CD4-positive, alpha-beta T cell treated with Interleukin-4 for 4 hours (primary cell): Measurements from ENCODE around the gene KRTAP2-4.
"Not testable (repeated sequence)": the region's sequence is repeated elsewhere in the genome, so short reads cannot be mapped to it uniquely, and the experiment has no call there.

Experiments
- DNase-seq: peaks from one replicate; pipeline ENCODE4 v3.0.0-alpha.2; 2020

KRTAP2-4 gene

DNA sequence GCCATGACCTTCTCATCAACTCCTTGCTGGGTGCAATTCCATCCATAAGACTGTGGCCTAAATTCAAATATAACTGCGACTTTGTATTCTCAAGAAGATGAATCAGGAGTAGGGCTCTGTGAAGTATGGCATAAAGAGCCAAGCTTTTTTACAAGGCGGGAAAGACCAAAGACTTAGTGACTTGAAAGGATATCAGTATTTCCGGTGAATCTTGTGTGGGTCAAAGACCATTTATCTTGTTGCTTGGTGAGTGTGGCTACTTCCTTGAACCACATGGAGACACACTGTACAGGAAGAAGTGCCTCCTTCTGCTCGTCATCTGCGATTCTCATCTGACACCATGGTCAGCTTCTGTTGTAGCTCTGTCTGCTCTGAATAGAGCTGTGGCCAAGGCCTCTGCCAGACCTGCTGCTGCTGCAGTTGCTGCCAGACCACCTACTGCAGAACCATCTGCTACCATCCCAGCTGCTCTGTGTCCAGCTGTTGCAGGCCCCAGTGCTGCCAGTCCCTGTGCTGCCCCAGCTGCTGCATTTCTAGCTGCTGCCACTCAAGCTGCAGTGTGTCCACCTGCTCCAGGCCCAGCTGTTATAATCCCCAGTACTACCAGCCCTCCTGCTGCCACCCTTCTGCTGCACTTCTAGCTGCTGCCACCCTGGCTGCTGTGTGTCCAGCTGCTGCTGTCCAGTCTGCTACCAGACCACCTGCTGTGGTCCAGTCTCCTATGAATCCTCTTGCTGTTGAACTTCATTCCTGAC, 6.1 kb upstream of the KRTAP2-4 start:
- no peak for DNase-seq

DNA sequence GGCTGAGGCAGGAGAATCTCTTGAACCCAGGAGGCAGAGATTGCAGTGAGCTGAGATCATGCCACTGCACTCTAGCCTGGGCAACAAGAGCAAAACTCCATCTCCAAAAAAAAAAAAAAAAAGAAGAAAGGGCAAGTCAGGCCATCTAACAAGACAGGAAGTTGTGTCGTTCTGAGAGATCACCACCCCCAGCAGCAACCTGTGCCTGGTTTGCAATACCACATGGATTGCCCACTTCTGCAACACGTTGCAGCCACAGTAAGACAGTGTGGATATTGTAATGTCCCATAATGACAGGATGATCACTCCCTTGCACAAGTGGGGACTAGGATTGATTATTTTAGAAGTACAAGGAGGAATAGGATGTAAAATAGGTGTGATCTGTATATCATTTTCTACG, 3.4 kb upstream of the KRTAP2-4 start:
- no peak for DNase-seq

DNA sequence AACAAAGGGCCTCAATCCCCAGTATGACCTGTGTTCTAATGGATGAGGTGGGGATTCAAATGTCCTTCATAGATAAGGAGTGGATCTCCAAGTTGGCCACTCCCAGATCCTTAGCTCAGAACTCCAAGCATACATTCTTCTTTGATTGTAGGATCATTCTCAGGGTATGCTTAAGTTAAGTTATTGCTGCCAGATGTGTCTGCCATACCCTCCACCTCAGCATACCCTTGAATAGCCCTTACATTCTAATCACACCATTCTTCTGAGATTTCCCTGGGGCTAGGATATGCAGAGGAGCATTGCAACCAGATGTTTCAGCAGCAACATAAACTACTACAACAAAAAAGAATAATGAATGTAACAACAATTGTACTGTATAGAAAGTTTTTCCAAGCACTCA, 1.6 kb upstream of the KRTAP2-4 start:
- no peak for DNase-seq

DNA sequence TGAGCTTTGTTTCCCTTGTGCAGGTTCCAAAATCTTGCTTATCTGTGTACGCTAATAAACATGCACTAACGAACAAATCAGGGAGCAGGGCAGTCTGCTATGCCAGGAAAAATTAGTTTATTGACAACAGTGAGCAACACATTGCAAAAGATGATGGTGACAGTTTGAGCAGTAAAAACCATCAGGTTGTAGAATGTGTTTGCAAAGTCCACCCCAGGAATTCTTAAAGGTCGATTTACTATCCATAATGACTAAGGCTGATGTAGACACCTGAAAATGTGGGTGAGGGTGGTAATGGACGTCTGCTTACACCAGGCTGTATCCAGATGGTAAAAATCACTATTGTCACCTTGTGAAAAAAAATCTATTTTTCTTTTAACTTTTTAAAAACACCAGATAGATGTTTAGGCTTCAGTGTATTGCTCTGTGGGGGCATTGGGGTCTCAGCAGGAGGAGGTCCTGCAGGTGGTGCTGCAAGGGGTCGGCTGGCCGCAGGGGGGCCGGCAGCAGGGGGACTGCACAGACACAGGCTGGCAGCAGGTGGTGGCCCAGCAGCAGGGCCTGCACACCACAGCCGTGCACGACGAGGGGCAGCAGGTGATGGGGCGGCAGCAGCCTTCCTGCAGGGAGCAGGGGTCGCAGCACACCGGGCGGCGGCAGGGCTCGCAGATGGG, 526 bp downstream of the KRTAP2-4 start:
- DNase-seq = not testable (repeated sequence)

DNA sequence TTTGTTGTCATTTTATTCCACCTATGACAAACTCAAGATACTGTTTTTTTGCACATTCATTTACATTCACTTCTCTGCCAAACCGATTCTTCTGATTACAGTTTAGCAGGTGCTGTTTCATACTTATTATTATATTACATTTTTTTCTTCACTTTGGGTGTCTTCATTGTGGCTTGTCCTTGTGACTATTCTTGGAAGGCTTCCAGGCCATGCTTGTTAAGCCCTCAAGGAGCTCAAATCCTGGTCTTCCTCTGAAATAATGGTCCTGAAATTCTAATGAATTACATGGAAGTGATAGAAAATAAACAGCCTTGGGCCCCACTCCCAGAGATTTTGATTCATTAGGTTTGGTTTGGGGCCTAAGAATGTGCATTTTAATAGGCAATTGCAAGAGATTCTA, 1.4 kb downstream of the KRTAP2-4 start:
- DNase-seq = no peak

DNA sequence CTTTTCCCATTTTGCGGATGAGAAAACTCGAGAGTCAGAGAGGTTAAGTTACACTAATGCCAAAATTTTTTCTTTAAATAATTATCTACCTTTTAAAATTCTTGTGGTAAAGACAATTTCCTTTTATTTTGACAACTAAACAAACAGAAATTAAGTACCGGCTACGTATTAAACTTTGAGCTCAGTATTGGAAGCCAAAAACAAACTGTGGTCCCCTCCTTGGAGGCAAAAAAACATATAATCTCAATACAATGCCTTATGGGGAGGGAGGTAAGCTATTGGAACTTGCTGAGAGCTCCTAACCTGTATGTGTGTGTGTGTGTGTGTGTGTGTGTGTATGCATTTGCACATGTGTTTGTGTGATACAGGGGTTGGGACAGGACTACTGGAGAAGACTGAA, 2.2 kb downstream of the KRTAP2-4 start:
- DNase-seq = no peak

DNA sequence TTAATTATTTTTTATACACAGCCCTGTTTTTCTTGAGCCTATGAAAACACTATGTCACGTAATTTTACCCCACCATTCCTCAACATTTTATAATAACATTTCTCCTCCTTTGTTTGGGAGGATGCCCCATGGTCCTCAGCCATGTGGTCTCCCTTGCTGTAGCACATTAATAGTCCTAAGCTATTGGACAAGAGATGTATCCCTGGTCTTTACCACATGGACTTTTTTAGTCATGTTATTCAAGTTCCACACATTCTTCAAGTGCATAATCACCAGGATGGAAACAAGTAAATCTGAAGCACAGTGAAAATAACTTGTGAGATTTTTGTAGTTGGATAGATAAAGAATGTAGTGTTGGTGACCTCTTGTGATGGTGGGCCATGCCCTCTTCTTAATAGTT, 3.7 kb downstream of the KRTAP2-4 start:
- DNase-seq = no peak

DNA sequence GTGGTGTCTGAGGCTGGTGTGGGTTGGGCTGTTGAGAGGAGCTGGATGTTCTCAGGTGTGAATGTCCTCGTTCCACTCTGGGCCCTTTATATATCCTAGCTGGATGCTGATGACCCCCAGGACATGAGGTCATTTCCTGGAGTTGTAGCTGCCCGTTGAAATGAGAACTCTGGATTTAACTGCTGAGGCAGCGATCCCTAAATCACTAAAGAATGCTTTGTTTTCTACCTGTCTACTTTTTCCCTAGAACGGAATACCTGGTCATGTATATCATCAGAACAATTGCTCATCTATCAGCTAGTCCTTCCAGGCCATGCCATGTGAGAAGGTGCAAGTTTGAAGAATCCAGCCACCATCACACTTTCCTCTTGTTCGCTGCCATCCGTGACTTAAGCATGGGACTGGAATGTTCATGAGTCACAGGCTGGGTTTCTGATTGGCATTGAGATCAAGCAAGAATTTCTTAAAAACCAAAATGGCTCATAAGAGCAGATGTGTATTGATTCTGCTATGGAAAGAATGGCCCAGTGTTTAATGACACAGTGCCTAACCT, 5.6 kb downstream of the KRTAP2-4 start, which contains the start of gene KRTAP2-3:
TSS of gene KRTAP2-3 (minus strand) at position 63 of the 553 bp plus-strand sequence. CDS start 64 bp downstream, outside the sequence.
- no peak for DNase-seq

DNA sequence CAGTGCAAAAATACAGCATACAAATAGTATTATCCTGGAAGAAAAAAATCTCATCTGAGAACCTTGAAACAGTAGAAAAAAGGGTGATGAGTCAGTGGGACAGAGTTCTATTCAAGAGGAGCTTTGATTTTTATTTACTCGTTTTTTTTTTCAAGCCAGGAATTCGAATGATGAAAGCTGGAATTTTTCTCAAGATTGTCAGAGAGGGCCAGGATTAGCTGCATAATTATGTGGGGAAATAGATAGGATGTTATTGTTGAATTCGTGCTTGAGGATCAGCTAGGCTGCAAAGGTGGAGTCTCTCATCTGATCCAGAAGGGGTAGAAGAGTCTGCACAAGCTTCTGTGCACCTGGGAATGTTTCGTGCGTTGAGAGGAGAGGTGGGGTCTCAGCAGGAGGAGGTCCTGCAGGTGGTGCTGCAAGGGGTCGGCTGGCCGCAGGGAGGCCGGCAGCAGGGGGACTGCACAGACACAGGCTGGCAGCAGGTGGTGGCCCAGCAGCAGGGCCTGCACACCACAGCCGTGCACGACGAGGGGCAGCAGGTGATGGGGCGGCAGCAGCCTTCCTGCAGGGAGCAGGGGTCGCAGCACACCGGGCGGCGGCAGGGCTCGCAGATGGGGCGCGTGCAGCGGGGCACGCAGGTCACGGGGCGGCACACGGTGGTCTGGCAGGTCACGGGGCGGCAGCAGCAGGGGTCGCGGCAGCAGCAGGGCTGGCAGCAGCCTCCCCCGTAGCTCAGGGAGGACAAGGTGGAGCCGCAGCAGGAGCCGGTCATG, 6.2 kb downstream of the KRTAP2-4 start:
- not testable (repeated sequence) for DNase-seq

DNA sequence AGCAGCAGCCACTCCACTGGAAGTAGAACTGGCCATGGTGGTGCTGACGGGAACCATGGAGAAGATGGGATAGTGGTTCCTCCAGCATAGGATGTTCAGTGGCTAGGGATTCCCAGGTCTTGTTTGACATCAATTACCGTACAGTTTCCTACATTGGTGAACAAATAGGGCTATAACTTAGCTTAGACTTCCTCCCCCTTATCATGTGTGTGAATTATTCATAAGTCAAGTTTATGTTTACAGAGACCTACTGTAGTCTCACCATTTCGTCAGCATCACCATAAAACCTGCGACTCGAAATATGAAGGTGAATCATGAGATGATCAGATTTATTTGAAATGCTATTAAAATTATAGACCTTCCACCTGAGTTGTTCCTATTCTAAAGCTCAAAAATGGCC, 6.9 kb downstream of the KRTAP2-4 start:
- DNase-seq = no peak

DNA sequence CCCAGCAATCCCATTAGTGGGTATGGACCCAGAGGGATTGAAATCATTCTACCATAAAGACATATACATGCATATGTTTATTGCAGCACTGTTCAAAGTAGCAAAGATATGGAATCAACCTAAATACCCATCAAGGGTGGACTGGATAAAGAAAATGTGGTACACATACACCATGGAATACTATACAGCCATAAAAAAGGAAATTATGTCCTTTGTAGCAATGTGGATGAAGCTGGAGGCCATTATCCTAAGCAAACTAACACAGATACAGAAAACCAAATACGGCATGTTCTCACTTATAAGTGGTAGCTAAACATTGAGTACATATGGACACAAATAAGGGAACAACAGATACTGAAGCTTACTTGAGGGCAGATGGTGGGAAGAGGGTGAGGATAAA, 8.1 kb downstream of the KRTAP2-4 start:
- DNase-seq = no peak

DNA sequence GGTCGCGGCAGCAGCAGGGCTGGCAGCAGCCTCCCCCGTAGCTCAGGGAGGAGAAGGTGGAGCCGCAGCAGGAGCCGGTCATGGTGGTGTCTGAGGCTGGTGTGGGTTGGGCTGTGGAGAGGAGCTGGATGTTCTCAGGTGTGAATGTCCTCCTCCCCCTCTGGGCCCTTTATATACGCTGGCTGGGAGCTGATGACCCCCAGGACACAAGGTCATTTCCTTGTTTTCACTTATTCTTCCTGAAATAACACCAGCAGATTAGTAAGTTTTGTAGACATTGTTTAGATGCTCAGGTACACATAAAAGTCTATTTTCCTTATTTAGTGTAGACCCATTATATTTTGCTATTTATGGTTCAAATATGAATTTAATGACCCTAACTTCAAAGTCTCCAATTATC, 10.5 kb downstream of the KRTAP2-4 start, which contains the start of gene KRTAP2-2:
TSS of gene KRTAP2-2 (minus strand) at position 101 of the 400 bp plus-strand sequence. CDS start at position 82, 19 bp downstream.
- not testable (repeated sequence) for DNase-seq

DNA sequence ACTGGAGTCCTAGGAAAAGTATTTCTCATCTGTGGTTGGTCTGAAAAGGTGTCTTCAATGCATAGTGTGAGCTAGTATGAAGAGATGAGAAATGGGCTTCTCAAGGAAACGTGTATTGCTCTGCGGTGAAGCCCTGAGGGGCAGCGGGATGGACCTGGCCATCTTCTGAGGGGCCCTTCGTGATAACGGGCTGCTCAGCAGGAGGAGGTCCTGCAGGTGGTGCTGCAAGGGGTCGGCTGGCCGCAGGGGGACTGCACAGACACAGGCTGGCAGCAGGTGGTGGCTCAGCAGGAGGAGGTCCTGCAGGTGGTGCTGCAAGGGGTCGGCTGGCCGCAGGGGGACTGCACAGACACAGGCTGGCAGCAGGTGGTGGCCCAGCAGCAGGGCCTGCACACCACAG, 11.1 kb downstream of the KRTAP2-4 start:
- not testable (repeated sequence) for DNase-seq

DNA sequence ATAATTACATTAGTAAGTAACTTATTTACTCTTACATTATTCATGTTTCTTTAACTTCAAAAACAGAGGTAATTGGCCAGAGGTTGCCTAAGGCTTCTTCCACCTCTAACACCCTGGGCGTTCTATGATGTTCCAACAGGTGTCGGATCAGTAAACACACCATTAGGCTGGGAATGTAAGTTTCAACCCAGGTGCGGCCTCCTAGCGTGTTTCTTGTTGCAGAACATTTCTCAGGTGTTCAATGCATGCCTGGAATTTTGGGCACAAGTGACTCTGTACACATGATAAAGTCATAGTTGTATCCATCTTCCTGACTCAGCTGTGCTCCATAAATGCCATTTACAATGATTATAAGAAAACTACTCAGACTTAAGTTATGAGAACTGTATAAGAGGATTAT, 11.7 kb downstream of the KRTAP2-4 start:
- DNase-seq = no peak

DNA sequence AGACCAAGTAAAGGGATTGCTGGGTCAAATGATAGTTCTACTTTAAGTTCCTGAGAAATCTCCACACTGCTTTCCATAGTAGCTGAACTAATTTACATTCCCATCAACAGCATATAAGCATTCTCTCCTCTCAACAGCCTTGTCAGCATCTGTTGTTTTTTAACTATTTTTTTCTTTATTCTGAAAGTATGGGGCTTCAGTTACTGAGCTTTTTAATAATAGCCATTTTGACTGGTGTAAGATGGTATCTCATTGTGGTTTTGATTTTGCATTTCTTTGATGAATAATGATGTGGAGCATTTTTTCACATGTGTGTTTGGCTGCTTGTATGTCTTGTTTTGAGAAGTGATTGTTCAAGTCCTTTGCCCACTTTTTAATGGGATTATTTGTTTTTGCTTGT, 13.1 kb downstream of the KRTAP2-4 start:
- DNase-seq = no peak

DNA sequence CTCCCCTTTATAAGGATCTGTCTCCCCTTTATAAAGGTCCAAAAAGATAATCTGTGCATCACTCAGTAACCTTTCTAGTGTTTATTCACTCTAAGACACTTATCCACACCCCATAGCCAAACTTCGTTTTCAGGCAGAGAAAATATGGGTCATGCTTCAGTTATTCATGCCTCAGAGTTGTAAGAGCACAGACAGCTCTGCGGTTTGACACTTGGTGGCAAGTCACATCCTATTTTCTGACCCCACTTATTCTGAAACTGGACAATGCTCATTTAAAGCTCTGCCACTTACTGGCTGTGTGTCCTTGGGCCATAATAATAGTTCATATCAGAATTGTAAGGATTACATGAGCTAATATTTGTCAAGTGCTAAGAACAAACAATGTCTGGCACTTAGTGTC, 16.6 kb downstream of the KRTAP2-4 start:
- no peak for DNase-seq

DNA sequence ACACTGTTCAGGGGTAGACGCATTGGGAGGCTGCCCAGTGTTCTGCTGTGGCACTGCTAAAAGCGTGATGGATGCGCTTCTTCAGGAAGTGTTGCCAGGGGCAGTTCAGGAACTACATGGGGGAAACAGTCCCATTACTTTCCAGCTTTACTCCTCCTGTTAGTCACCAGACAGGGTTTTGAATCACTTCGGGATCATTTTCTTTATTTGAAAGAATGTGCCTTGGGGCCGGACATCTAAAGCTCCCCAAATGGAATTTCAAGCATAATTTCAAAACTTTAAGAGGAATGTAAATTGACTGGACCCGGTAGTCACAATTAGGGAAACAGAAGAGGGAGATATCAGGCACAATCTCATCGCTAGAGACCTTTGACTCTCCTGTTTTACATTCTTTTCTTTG, 17.2 kb downstream of the KRTAP2-4 start:
- no peak for DNase-seq

DNA sequence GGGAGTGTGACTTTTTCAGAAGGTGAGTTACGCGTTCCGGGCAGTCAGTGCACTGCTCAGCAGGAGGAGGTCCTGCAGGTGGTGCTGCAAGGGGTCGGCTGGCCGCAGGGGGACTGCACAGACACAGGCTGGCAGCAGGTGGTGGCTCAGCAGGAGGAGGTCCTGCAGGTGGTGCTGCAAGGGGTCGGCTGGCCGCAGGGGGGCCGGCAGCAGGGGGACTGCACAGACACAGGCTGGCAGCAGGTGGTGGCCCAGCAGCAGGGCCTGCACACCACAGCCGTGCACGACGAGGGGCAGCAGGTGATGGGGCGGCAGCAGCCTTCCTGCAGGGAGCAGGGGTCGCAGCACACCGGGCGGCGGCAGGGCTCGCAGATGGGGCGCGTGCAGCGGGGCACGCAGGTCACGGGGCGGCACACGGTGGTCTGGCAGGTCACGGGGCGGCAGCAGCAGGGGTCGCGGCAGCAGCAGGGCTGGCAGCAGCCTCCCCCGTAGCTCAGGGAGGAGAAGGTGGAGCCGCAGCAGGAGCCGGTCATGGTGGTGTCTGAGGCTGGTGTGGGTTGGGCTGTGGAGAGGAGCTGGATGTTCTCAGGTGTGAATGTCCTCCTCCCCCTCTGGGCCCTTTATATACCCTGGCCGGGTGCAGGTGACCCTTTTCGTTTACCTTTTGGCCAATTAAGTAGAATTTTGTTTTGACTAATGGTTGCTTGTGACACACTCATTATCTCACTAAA, 18.8 kb downstream of the KRTAP2-4 start, which contains the start of gene KRTAP2-1:
TSS of gene KRTAP2-1 (minus strand) at position 582 of the 731 bp plus-strand sequence. CDS start at position 533, 49 bp downstream.
- DNase-seq = not testable (repeated sequence)

DNA sequence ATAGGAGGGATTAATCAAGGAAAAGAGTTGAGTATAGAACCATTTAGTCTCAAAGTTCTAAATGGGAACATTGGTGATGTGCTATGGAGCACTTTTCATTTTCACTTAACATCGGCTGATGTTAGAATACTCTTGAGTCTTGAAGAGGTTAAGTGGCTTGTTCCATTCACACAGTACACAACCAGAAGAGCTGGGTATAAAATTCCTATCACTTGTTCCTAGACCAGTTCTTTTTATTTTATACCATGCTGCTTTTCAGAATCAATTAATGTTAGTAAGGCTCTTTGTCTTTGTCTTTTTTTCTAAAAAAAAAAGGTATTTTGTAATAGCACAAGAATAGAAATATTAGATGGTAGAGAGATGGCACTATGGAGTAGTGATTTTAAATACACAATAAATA, 22.7 kb downstream of the KRTAP2-4 start:
- DNase-seq = no peak

DNA sequence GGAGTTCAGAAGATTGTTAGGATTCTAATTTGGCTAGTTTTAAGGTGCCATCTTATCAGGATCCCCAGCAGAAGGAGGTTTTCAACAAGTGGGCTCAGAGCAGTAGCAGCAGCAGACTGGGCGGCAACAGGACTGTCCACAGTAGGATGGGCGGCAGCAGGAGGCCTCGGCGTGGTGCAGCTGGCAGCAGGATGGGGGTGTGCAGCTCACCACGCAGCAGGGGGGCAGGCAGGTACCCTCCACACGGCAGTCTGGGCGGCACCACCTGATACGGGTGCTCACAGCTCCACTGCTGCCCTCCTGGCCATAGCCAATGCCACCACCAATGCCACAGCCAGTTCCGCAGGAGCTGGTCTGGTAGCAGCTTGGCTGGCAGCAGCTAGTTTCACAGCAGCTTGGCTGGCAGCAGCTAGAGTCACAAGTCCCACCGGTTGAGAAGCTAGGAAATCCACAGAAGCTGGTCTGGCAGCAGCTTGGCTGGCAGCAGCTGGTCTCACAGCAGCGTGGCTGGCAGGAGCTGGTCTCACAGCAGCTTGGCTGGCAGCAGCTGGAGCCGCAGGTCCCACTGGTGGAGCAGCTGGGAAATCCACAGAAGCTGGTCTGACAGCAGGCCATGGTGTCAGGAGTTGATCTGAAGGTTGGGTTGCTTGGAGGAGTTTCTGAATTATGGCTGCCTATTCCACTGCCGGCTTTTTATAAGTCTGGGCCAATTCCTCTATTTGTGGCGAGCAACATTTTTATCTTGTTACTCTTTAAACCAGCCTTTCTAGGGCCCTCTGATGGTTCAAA, 24.7 kb downstream of the KRTAP2-4 start, which contains the start of gene KRTAP1-1:
TSS of gene KRTAP1-1 (minus strand) at position 668 of the 789 bp plus-strand sequence. CDS start at position 615, 53 bp downstream.
- not testable (repeated sequence) for DNase-seq

DNA sequence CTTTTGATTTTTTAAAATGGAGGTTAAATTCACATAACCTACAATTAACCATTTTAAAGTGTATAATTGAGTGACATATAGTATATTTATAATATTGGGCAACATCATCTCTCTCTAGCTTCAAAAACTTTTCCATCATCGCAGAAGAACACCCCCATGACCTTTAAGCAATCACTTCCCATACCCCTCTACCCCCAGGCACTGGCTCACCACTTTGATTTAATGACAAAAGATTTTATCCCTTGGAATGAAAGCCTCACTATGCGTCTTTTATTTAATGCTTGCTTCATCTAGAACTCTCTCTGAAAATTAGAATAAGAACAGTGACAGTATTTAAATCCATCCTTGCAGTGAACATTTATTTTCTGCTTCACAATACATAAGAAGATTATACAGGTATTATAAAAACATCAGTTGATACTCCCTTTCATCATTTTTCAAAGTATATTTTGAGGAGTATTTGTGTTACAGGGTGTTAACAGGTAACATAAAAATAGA, 27.8 kb downstream of the KRTAP2-4 start:
- DNase-seq = no peak
